ENCODE results near the gene MSRB1. TPM values are rescaled to one million over a fixed set of nuclear protein-coding genes. Genes with fewer than 3 reads are reported as not detected.

Gene MSRB1
- total and polyA plus RNA-seq, 9 of the 15 experiments (the other 6 are each of a cell fraction or from before 2014, with no cell fraction given): 5.4 to 33.7 (median 25.7) TPM

- TF ChIP-seq REST (IDR thresholded peaks at IDR 0.05; ENCODE audit: borderline replicate concordance): no peak
- no peak for TF ChIP-seq REST (CRISPR knock-in tag; IDR thresholded peaks at IDR 0.05; ENCODE audit: low read depth)
- TF ChIP-seq, protein P1, sequence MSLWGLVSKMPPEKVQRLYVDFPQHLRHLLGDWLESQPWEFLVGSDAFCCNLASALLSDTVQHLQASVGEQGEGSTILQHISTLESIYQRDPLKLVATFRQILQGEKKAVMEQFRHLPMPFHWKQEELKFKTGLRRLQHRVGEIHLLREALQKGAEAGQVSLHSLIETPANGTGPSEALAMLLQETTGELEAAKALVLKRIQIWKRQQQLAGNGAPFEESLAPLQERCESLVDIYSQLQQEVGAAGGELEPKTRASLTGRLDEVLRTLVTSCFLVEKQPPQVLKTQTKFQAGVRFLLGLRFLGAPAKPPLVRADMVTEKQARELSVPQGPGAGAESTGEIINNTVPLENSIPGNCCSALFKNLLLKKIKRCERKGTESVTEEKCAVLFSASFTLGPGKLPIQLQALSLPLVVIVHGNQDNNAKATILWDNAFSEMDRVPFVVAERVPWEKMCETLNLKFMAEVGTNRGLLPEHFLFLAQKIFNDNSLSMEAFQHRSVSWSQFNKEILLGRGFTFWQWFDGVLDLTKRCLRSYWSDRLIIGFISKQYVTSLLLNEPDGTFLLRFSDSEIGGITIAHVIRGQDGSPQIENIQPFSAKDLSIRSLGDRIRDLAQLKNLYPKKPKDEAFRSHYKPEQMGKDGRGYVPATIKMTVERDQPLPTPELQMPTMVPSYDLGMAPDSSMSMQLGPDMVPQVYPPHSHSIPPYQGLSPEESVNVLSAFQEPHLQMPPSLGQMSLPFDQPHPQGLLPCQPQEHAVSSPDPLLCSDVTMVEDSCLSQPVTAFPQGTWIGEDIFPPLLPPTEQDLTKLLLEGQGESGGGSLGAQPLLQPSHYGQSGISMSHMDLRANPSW (CRISPR knock-in tag; IDR thresholded peaks at IDR 0.05): no peak
- TF ChIP-seq MTA3 (IDR thresholded peaks at IDR 0.05; ENCODE audit: borderline replicate concordance): no peak
- no peak for TF ChIP-seq ZNF75A (CRISPR knock-in tag; IDR thresholded peaks at IDR 0.05)
- no peak for TF ChIP-seq POLR2G (IDR thresholded peaks at IDR 0.05; ENCODE audit: low read depth, low read length)
Measured at GRCh38 chr16:1950559-1950958, 7.6 kb upstream of the MSRB1 start (continued).
